ENCODE results near the gene ADNP2.

Gene ADNP2

DNA sequence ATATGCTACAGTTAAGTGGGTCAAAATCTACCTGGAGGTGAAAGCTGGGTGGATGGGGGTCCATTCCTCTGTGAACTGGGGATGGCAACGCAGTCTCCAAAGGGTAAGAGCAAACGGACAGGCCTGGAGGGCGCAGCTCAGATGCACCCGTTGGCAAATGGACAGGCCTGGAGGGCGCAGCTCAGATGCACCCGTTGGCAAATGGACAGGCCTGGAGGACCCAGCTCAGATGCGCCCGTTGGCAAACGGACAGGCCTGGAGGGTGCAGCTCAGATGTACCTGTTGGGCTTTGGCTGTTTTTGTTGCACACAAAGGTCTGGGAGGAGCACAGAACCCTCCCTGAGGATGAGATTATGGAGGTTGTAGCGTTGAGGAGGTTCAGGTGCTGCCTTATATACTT lies 41.2 kb upstream of the ADNP2 start:
- Histone ChIP-seq H3K36me3 (ENCODE audit: control insufficient read depth, insufficient read depth, low read length) (no peaks in the 10 kb centered on the region), H3K9ac (no peak overlapping the region), H3K4me1 (no peaks in the 10 kb centered on the region), H3K27ac (no peak overlapping the region), H3K4me2 (ENCODE audit: low read length) (no peak overlapping the region), H2AFZ (no peak overlapping the region), H3K79me2 (no peaks in the 10 kb centered on the region), H3K9me3 (ENCODE audit: control insufficient read depth, low read length) (no peaks in the 10 kb centered on the region), H3K27me3 (ENCODE audit: control insufficient read depth, insufficient read depth, low read length) (no peaks in the 10 kb centered on the region), H3K4me3 (ENCODE audit: low read depth, low read length) (no peak overlapping the region)
- TF ChIP-seq, protein P1, sequence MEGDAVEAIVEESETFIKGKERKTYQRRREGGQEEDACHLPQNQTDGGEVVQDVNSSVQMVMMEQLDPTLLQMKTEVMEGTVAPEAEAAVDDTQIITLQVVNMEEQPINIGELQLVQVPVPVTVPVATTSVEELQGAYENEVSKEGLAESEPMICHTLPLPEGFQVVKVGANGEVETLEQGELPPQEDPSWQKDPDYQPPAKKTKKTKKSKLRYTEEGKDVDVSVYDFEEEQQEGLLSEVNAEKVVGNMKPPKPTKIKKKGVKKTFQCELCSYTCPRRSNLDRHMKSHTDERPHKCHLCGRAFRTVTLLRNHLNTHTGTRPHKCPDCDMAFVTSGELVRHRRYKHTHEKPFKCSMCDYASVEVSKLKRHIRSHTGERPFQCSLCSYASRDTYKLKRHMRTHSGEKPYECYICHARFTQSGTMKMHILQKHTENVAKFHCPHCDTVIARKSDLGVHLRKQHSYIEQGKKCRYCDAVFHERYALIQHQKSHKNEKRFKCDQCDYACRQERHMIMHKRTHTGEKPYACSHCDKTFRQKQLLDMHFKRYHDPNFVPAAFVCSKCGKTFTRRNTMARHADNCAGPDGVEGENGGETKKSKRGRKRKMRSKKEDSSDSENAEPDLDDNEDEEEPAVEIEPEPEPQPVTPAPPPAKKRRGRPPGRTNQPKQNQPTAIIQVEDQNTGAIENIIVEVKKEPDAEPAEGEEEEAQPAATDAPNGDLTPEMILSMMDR (IDR thresholded peaks at IDR 0.05), result no peak

GRCh38 chr18:80068571-80069272 lies 40.3 kb upstream of the ADNP2 start:
- Histone ChIP-seq H3K79me2 (no peaks in the 10 kb centered on the region), H3K36me3 (ENCODE audit: control insufficient read depth, insufficient read depth, low read length) (no peaks in the 10 kb centered on the region), H3K9me3 (ENCODE audit: control insufficient read depth, low read length) (no peaks in the 10 kb centered on the region), H3K4me3 (ENCODE audit: low read depth, low read length) (no peak overlapping the region), H3K4me2 (ENCODE audit: low read length) (no peak overlapping the region), H3K27me3 (ENCODE audit: control insufficient read depth, insufficient read depth, low read length) (no peaks in the 10 kb centered on the region), H2AFZ (no peak overlapping the region), H3K4me1 (no peaks in the 10 kb centered on the region), H3K27ac (no peak overlapping the region), H3K9ac (no peak overlapping the region)
- TF ChIP-seq, protein P1 (IDR thresholded peaks at IDR 0.05), result no peak

DNA sequence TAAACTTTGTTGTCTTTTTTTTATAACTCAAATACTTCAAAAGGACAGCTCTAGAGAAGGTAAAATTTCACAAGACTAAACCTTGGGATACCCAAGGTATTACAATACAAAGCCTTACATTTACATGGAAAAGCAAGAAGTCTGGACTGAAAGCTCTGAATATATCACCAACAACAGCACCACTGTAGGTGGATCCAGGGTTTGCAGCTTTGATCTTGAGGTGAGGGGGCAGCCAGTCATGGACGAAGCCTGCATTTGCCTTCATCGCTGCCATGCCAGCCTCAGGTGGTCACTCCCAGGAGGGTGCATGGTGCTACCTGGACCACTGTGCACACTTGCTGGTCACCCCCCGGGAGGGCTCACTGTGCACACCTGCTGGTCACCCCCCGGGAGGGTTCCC lies 38.2 kb upstream of the ADNP2 start:
- Histone ChIP-seq H3K9ac (no peak overlapping the region), H3K36me3 (ENCODE audit: control insufficient read depth, insufficient read depth, low read length) (no peaks in the 10 kb centered on the region), H3K9me3 (ENCODE audit: control insufficient read depth, low read length) (no peaks in the 10 kb centered on the region), H3K4me1 (no peaks in the 10 kb centered on the region), H3K4me3 (ENCODE audit: low read depth, low read length) (no peak overlapping the region), H3K79me2 (no peaks in the 10 kb centered on the region), H3K4me2 (ENCODE audit: low read length) (no peak overlapping the region), H2AFZ (no peak overlapping the region), H3K27me3 (ENCODE audit: control insufficient read depth, insufficient read depth, low read length) (no peaks in the 10 kb centered on the region), H3K27ac (no peak overlapping the region)
- TF ChIP-seq, protein P1 (IDR thresholded peaks at IDR 0.05), result no peak

- no peak overlapping the region for H3K4me2 ChIP-seq (ENCODE audit: low read length)
- H3K36me3 ChIP-seq (ENCODE audit: control insufficient read depth, insufficient read depth, low read length), result no peaks in the 10 kb centered on the region
- no peaks in the 10 kb centered on the region for H3K79me2 ChIP-seq
- H3K27ac ChIP-seq, result no peak overlapping the region
- no peak overlapping the region for H2AFZ ChIP-seq
- no peaks in the 10 kb centered on the region for H3K27me3 ChIP-seq (ENCODE audit: control insufficient read depth, insufficient read depth, low read length)
- H3K4me3 ChIP-seq (ENCODE audit: low read depth, low read length), result no peak overlapping the region
- TF ChIP-seq, protein P1 (IDR thresholded peaks at IDR 0.05), result no peak
- no peaks in the 10 kb centered on the region for H3K4me1 ChIP-seq
- no peaks in the 10 kb centered on the region for H3K9me3 ChIP-seq (ENCODE audit: control insufficient read depth, low read length)
- no peak overlapping the region for H3K9ac ChIP-seq
Observed at GRCh38 chr18:80074183-80074582, 34.9 kb upstream of the ADNP2 start.

GRCh38 chr18:80074697-80075096 lies 34.4 kb upstream of the ADNP2 start:
- TF ChIP-seq, protein P1 (IDR thresholded peaks at IDR 0.05), result no peak
- Histone ChIP-seq H3K36me3 (ENCODE audit: control insufficient read depth, insufficient read depth, low read length) (no peaks in the 10 kb centered on the region), H3K27ac (no peak overlapping the region), H3K27me3 (ENCODE audit: control insufficient read depth, insufficient read depth, low read length) (no peaks in the 10 kb centered on the region), H3K4me2 (ENCODE audit: low read length) (no peak overlapping the region), H3K9ac (no peak overlapping the region), H3K4me3 (ENCODE audit: low read depth, low read length) (no peak overlapping the region), H3K9me3 (ENCODE audit: control insufficient read depth, low read length) (no peaks in the 10 kb centered on the region), H3K79me2 (no peaks in the 10 kb centered on the region), H3K4me1 (no peaks in the 10 kb centered on the region), H2AFZ (no peak overlapping the region)

All from parathyroid adenoma (tissue), 2 donors.